Forelimb muscle (tissue), 1 donor: ENCODE data around the gene KAT2B. TPM values are rescaled to one million over a fixed set of nuclear protein-coding genes. Genes with fewer than 3 reads are reported as not detected.
"Not testable (repeated sequence)": the region's sequence is repeated elsewhere in the genome, so short reads cannot be mapped to it uniquely, and the experiment has no call there.

Source experiments
- DNase-seq: peaks from one replicate; pipeline ENCODE4 v3.0.0-alpha.2; 2013; ENCODE audit warnings: low read depth
- polyA plus RNA-seq: library from polyadenylated mRNA; unstranded; fragments of 120-200 nt; gene quantifications from one replicate; pipeline ENCODE4 v1.2.1, GENCODE V29; 2013; ENCODE audit not compliant: insufficient read length

The KAT2B gene
- polyA plus RNA-seq, 1 donor: 21.0 TPM

- DNase-seq: no peak
Measured at GRCh38 chr3:20041197-20041780, 1.0 kb downstream of the KAT2B start.

DNA sequence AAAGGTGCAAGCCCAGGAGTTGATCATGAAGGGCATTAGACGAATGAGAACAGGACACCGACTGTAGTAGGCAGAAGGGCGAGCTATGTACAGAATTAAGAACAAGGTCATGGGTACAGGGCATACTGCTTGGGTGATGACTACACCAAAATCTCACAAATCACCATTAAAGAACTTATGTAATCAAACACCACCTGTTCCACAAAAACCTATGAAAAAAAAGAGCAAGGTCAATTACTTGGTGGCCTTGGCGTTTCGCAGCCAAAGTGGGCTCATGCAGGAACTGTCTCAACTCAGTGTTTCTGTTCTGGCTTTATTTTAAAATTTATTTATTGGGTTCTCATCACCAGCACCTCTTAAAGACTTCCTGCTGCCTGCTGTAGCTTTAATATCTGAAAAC is 2.1 kb downstream of the KAT2B start:
- DNase-seq: no peak

GRCh38 chr3:20043396-20043795 is 3.1 kb downstream of the KAT2B start:
- no peak for DNase-seq

GRCh38 chr3:20043825-20044224 is 3.6 kb downstream of the KAT2B start:
- DNase-seq: no peak

DNA sequence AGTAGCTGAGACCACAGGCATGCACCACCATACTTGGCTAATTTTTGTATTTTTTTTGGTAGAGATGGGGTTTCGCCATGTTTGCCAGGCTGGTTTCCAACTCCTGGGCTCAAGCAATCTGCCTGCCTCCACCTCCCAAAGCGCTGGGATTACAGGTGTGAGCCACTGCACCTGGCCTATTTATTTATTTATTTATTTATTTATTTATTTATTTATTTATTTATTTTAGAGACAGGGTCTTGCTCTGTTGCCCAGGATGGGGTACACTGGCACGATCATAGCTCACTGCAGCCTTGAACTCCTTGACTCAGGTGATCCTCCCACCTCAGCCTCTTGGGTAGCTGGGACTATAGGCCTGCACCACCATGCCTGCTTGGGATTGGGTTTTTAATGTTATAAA is 4.9 kb downstream of the KAT2B start:
- DNase-seq: not testable (repeated sequence)

GRCh38 chr3:20046556-20046955 is 6.3 kb downstream of the KAT2B start:
- DNase-seq: no peak

DNA sequence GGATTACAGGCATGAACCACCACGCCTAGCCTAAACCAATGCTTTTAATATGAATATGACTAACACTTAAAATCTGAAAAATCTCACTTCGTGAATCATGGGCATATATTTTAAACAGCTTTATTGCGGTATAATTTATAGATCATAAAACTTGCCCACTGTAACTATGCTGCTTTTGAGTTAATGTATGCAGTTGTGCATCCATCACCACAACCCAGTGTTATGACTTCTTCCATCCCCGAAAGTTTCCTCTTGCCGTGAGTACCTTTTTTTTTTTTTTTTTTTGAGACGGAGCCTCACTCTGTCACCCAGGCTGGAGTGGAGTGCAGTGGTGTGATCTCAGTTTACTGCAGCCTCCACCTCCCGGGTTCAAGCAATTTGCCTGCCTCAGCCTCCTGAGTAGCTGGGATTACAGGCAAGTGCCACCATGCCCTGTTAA is 7.1 kb downstream of the KAT2B start:
- DNase-seq: no peak

DNA sequence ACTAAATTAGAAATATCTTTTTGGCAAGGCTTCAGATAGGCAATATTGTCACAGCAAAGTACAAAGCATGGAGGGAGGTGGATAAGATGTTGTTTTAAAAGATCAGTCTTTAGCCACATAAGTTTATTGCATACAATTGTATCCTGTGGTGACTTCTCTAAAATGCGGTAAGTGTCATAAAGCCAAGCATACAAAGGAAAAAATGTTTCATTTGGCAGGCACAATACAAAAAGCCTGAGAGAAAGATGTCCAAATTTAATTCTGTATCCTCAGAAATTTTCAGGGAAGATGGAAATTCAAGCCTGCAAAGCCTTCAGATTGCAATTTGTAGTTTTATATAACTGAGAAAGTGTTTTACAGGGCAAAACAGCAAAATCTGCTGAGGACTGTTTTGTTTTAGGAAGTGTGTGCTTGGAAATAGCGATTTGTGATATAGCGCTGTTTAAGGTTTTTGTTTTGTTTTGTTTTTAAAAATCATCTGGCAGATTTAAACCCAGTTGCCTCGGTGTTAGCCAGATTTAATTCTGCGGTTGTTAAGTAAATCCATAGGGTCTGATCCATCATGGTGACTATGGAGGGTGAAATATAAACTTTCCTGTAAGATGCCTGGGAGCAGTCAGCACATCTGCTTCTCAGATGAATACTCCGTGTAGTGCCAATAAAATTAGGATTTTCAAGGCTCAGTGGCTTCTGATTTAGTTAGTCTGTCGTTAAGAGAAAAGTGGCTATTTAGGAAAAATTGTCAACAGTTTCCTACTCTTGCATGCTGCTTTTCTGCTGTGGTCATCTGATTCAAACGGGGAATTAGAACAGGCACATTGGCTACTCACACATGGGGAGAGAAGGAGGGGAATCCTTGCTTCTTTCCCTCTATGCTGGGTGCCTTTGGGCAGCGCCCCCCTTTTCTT is 8.0 kb downstream of the KAT2B start:
- no peak for DNase-seq

- no peak for DNase-seq
Measured at GRCh38 chr3:20051123-20051806, 11.0 kb downstream of the KAT2B start.

DNA sequence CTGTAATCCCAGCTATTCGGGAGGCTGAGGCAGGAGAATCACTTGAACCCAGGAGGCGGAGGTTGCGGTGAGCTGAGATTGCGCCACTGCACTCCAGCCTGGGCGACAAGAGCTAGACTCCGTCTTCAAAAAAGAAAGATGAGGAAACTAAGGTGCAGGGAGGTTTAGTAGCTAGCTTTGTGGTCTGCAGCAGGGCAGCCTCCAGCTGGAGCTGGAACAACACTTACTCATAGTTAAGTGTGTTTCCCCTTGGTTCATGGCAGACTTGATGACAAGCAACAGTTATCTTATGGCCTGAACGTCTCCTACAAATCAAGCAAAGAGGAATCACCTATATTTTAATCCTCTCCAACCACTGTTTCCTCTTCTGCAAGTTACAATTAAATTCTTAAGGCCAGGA is 12.6 kb downstream of the KAT2B start:
- no peak for DNase-seq

DNA sequence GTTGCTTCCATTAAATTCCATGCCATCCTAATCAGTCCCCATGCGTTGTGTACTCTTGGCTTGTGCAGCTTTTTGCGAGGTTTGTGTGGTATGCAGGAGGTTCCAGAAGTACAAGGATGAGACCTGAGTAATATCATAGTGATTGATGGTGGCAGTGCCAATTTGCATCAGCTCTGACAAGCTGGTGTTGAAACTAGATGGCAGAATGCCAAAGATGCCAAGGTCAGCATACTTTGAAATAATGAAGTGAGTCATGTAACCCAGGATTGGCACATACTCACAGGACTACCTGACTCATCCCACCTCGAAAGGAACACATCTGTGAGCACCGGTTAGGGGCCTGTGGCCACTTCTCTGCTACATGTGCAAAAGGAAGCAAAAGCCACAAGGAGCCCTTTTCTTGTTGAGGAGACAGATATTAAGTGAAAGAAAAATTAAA is 14.3 kb downstream of the KAT2B start:
- no peak for DNase-seq

GRCh38 chr3:20055020-20055775 is 15.0 kb downstream of the KAT2B start:
- DNase-seq: no peak

GRCh38 chr3:20055842-20056241 is 15.6 kb downstream of the KAT2B start:
- no peak for DNase-seq

GRCh38 chr3:20056725-20057611 is 16.7 kb downstream of the KAT2B start:
- no peak for DNase-seq

- no peak for DNase-seq
Measured at GRCh38 chr3:20057612-20058180, 17.4 kb downstream of the KAT2B start.

- no peak for DNase-seq
Measured at GRCh38 chr3:20059929-20060328, 19.7 kb downstream of the KAT2B start.

DNA sequence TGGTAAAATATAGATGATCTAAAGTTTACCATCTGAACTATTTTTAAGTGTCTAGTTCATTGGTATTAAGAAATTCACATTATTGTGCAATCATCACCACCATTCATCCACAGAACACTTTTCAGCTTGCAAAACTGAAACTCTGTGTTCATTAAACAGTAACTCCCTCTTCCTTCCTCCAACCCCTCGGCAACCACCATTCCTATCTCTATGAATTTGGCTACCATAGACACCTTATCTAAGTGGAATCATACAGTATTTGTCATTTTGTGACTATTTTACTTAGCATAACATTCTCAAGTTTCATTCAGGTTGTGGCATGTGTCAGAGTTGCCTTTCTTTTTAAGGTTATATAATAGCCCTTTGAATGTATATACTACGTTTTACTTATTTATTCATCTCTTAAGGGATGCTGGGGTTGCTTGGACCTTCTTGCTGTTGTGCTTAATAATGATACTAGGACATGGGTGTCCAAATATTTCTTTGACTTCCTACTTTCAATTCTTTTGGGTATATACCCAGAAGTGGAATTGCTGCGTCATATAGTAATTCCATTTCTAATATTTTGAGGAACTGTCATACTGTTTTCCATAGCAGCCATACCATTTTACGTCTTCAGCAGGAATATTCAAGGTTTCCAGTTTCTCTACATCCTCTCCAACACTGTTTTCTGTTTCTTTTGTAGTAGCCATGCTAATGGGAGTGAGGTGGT is 20.9 kb downstream of the KAT2B start:
- DNase-seq: no peak

DNA sequence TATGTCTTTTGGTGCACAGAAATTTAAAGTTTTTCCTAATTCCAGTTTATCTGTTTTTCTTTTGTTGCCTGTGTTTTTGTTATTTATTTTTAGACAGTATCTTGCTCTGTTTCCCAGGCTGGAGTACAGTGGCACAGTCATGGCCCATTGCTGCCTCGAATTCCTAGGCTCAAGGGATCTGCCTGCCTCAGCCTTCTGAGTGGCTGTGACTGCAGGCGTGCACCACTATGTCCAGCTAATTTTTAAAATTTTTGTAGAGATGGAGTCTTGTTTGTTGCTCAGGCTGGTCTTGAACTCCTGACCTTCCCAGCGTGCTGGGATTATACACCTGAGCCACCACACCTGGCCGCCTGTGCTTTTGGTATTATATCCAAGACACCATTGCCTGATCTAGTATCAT is 22.8 kb downstream of the KAT2B start:
- no peak for DNase-seq

GRCh38 chr3:20064387-20064786 is 24.1 kb downstream of the KAT2B start:
- DNase-seq: no peak
